Tibial nerve (tissue), 4 donors: ENCODE data around the gene PCBP1. TPM values are rescaled to one million over a fixed set of nuclear protein-coding genes. Genes with fewer than 3 reads are reported as not detected.
"Not testable (repeated sequence)": the region's sequence is repeated elsewhere in the genome, so short reads cannot be mapped to it uniquely, and the experiment has no call there.

ENCODE experiments used
- DNase-seq, 2 donors: peaks; one replicate each; pipeline ENCODE4 v3.0.0-alpha.2; 2019; ENCODE audit warnings: low spot score in 2 of 2
- H3K27ac ChIP-seq, 4 donors: fragments of 200-600 bp; sonication (generic) in 3 of 4; one replicate each; pipeline ENCODE4 v1.5.1; 2017 to 2019; ENCODE audit warnings: mild to moderate bottlenecking in 1 of 4
- H3K27me3 ChIP-seq, 2 donors: fragments of 200-600 bp; sonication (generic) in 1 of 2; one replicate each; pipeline versions ENCODE4 v1.5.1 to v1.6.0; 2017 to 2019
- H3K36me3 ChIP-seq, 3 donors: fragments of 200-600 bp; sonication (generic); one replicate each; pipeline ENCODE4 v1.5.1; 2018 to 2019
- H3K4me1 ChIP-seq, 4 donors: fragments of 200-600 bp; sonication (generic) in 3 of 4; one replicate each; pipeline ENCODE4 v1.5.1; 2017 to 2019
- H3K4me3 ChIP-seq, 4 donors: fragments of 200-600 bp; sonication (generic) in 3 of 4; one replicate each; pipeline ENCODE4 v1.5.1; 2017 to 2019; ENCODE audit warnings: mild to moderate bottlenecking in 1 of 4, moderate library complexity in 1 of 4
- H3K9me3 ChIP-seq, 4 donors: fragments of 200-600 bp; sonication (generic) in 3 of 4; one replicate each; pipeline ENCODE4 v1.5.1; 2017 to 2019
- CTCF ChIP-seq, 5 experiments: fragments of 200-600 bp in 3 of 5; fragments of 450-650 bp in 2 of 5; sonication (generic) in 3 of 5; IDR thresholded peaks; one replicate each; pipeline ENCODE4 v1.5.1; 2016 to 2019; ENCODE audit warnings: antibody characterized with exemption in 5 of 5, mild to moderate bottlenecking in 3 of 5, moderate library complexity in 2 of 5
- EP300 ChIP-seq, 2 donors: sonication (generic); formaldehyde crosslinking; IDR thresholded peaks; one replicate each; pipeline ENCODE4 v1.6.1; 2017; ENCODE audit warnings: antibody characterized with exemption in 2 of 2, mild to moderate bottlenecking in 1 of 2
- POLR2A ChIP-seq, 2 donors: fragments of 450-650 bp; IDR thresholded peaks; one replicate each; pipeline ENCODE4 v1.6.1; 2017; ENCODE audit warnings: antibody characterized with exemption in 2 of 2, mild to moderate bottlenecking in 2 of 2, moderate library complexity in 2 of 2
- WGBS, 2 donors: methylation state at CpG; one replicate each; pipeline ENCODE4 v1.1.5; 2018; 5-methylcytosine and 5-hydroxymethylcytosine counted together
- total RNA-seq, 4 donors: library from RNA; depleted of rRNA; stranded (reverse); fragments of >200 nt; gene quantifications; one replicate each; pipeline ENCODE4 v1.1.0, GENCODE V29; 2016

PCBP1 gene
- total RNA-seq, 4 donors from 2014 or later, result 157 to 203 (median 188) TPM

GRCh38 chr2:70095720-70096670 is 8.7 kb downstream of the PCBP1 start:
- TF ChIP-seq EP300 (IDR thresholded peaks at IDR 0.05) (no peak), CTCF (IDR thresholded peaks at IDR 0.05) (no peak)
- 85 to 87% methylated on average over 16 of the region's 16 CpGs for WGBS, 2 donors
- no peak for DNase-seq
- Histone ChIP-seq H3K4me1 (peaks cover 0 to 48% (median 22%) of the 10 kb centered on the region in 4 donors), H3K27ac (peak overlapping the region; percentile 86 to 99 (median 92)), H3K4me3 (peak overlapping the region in 1 of 4 donors; percentile 9), H3K9me3 (no peaks in the 10 kb centered on the region), H3K36me3 (peaks cover 0 to 13% (median 0%) of the 10 kb centered on the region in 3 donors), H3K27me3 (no peaks in the 10 kb centered on the region)

- Histone ChIP-seq H3K4me3 (no peak overlapping the region), H3K27me3 (no peaks in the 10 kb centered on the region), H3K4me1 (peaks cover 0 to 38% (median 23%) of the 10 kb centered on the region in 4 donors), H3K9me3 (no peaks in the 10 kb centered on the region), H3K27ac (peak overlapping the region in 2 of 4 donors; percentile 43 to 64), H3K36me3 (peaks cover 0 to 5% (median 0%) of the 10 kb centered on the region in 3 donors)
- DNase-seq, result no peak
- no peak for TF ChIP-seq CTCF (IDR thresholded peaks at IDR 0.05)
- TF ChIP-seq POLR2A (IDR thresholded peaks at IDR 0.05), result no peak
- TF ChIP-seq EP300 (IDR thresholded peaks at IDR 0.05), result no peak
- 94 to 95% methylated on average over 4 of the region's 4 CpGs for WGBS, 2 donors
Measured at GRCh38 chr2:70098032-70098431, 10.8 kb downstream of the PCBP1 start.

DNA sequence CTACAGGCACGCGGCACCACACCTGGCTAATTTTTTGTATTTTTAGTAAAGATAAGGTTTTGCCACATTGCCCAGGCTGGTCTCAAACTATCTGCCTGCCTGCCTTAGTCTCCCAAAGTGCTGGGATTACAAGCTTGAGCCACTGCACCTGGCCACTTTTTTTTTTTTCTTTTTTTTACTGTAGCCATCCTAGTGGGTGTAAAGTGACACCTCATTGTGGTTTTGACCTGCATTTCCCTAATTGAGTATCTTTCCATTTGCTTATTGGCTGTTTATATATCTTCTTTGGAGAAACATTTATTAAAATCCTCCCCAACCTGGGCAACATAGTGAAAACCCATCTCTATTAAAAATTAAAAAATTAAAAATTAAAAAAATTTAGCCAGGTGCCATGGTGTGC is 12.0 kb downstream of the PCBP1 start:
- WGBS, 2 donors, result 95 to 100% methylated on average over 2 of the region's 2 CpGs
- H3K27ac ChIP-seq, result peak overlapping the region in 2 of 4 donors; percentile 17 to 64
- H3K36me3 ChIP-seq, result no peaks in the 10 kb centered on the region
- H3K4me3 ChIP-seq, result no peak overlapping the region
- DNase-seq, result no peak
- H3K9me3 ChIP-seq, result no peaks in the 10 kb centered on the region
- peaks cover 0 to 36% (median 25%) of the 10 kb centered on the region in 4 donors for H3K4me1 ChIP-seq
- no peak for TF ChIP-seq CTCF (IDR thresholded peaks at IDR 0.05)
- no peak for TF ChIP-seq POLR2A (IDR thresholded peaks at IDR 0.05)
- TF ChIP-seq EP300 (IDR thresholded peaks at IDR 0.05), result no peak
- H3K27me3 ChIP-seq, result no peaks in the 10 kb centered on the region

- 94 to 97% methylated on average over 6 of the region's 6 CpGs for WGBS, 2 donors
- TF ChIP-seq EP300 (IDR thresholded peaks at IDR 0.05), result no peak
- no peak for TF ChIP-seq CTCF (IDR thresholded peaks at IDR 0.05)
- TF ChIP-seq POLR2A (IDR thresholded peaks at IDR 0.05), result no peak
- no peaks in the 10 kb centered on the region for H3K9me3 ChIP-seq
- peaks cover 0 to 31% (median 16%) of the 10 kb centered on the region in 4 donors for H3K4me1 ChIP-seq
- no peaks in the 10 kb centered on the region for H3K36me3 ChIP-seq
- no peaks in the 10 kb centered on the region for H3K27me3 ChIP-seq
- H3K4me3 ChIP-seq, result no peak overlapping the region
- peak overlapping the region in 1 of 4 donors; percentile 24 for H3K27ac ChIP-seq
- DNase-seq, result no peak
Measured at GRCh38 chr2:70101174-70101573, 13.9 kb downstream of the PCBP1 start.

GRCh38 chr2:70101686-70102085 is 14.4 kb downstream of the PCBP1 start:
- H3K4me3 ChIP-seq, H3K27me3 ChIP-seq, H3K9me3 ChIP-seq, DNase-seq, H3K36me3 ChIP-seq: not testable (repeated sequence)
- 80 to 82% methylated on average over 11 of the region's 11 CpGs for whole genome bisulfite sequencing, 2 donors
- Histone ChIP-seq H3K4me1 (peaks cover 0 to 26% (median 13%) of the 10 kb centered on the region in 4 donors), H3K27ac (peak overlapping the region in 2 of 4 donors; percentile 39 to 40)

DNA sequence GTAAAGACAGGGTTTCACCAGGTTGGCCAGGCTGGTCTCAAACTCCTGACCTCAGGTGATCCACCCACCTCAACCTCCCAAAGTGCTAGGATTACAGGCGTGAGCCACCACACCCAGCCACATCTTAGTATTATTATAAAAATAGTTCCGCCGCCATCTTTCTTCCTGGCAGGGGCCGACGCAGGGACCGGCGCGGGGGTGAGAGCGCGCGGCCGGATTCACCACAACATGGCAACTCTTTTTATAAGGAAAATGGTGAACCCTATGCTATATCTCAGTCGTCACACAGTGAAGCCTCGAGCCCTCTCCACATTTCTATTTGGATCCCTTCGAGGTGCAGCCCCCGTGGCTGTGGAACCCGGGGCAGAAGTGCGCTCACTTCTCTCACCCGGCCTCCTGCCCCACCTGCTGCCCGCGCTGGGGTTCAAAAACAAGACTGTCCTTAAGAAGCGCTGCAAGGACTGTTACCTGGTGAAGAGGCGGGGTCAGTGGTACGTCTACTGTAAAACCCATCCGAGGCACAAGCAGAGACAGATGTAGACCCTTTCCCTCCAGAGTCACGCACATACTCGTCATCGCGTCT is 15.1 kb downstream of the PCBP1 start:
- H3K4me3 ChIP-seq, H3K36me3 ChIP-seq, DNase-seq, H3K27me3 ChIP-seq, H3K9me3 ChIP-seq: not testable (repeated sequence)
- H3K27ac ChIP-seq, result peak overlapping the region in 2 of 4 donors; percentile 39 to 40
- peaks cover 0 to 27% (median 16%) of the 10 kb centered on the region in 4 donors for H3K4me1 ChIP-seq
- whole genome bisulfite sequencing, 2 donors, result 93 to 94% methylated on average over 26 to 29 of the region's 29 CpGs
